Loucy (cell line): ENCODE results near the gene DNMBP.

ENCODE experiments used
- H2AFZ ChIP-seq: fragments of 200-600 bp; sonication (generic); 2 replicates; pipeline ENCODE4 v1.6.0; 2016; ENCODE audit warnings: antibody characterized with exemption, mild to moderate bottlenecking, low read length, moderate library complexity
- H3F3A ChIP-seq: fragments of 200-600 bp; 2 replicates; pipeline ENCODE4 v1.6.0; 2016; ENCODE audit warnings: antibody characterized with exemption, low read depth, mild to moderate bottlenecking
- H3K27me3 ChIP-seq: fragments of 200-600 bp; sonication (generic); 2 replicates; pipeline ENCODE4 v1.6.1; 2014; ENCODE audit warnings: low read length, mild to moderate bottlenecking; ENCODE audit not compliant: insufficient read depth, poor library complexity, severe bottlenecking
- H3K36me3 ChIP-seq: fragments of 200-600 bp; sonication (generic); 2 replicates; pipeline ENCODE4 v1.6.1; 2016; ENCODE audit warnings: low read length; ENCODE audit not compliant: insufficient read depth
- H3K4me1 ChIP-seq: fragments of 200-600 bp; sonication (generic); 2 replicates; pipeline ENCODE4 v1.5.1; 2014; ENCODE audit warnings: low read length, mild to moderate bottlenecking; ENCODE audit not compliant: insufficient read depth, poor library complexity, severe bottlenecking
- H3K4me2 ChIP-seq: fragments of 200-600 bp; sonication (generic); 2 replicates; pipeline ENCODE4 v1.6.0; 2014; ENCODE audit warnings: antibody characterized with exemption, low read length, low read depth, mild to moderate bottlenecking; ENCODE audit not compliant: poor library complexity, severe bottlenecking
- H3K4me3 ChIP-seq: fragments of 200-600 bp; sonication (generic); 2 replicates; pipeline ENCODE4 v1.5.1; 2014; ENCODE audit warnings: low read length, mild to moderate bottlenecking, mixed read lengths; ENCODE audit not compliant: poor library complexity, severe bottlenecking
- H3K79me2 ChIP-seq: fragments of 200-600 bp; sonication (generic); 2 replicates; pipeline ENCODE4 v1.6.1; 2014; ENCODE audit warnings: low read length; ENCODE audit not compliant: insufficient read depth
- H3K9ac ChIP-seq: fragments of 200-600 bp; sonication (generic); 2 replicates; pipeline ENCODE4 v1.6.0; 2014; ENCODE audit warnings: mild to moderate bottlenecking, low read depth, low read length, moderate library complexity; ENCODE audit not compliant: poor library complexity, severe bottlenecking
- H3K9me2 ChIP-seq: fragments of 200-600 bp; sonication (generic); replicated peaks from 2 replicates; pipeline ENCODE4 v1.6.1; 2016; ENCODE audit warnings: low read depth, low read length, mixed read lengths
- H3K9me3 ChIP-seq: fragments of 200-600 bp; sonication (generic); 2 replicates; pipeline ENCODE4 v1.6.1; 2014; ENCODE audit warnings: mild to moderate bottlenecking, antibody characterized with exemption, low read length, low read depth; ENCODE audit not compliant: insufficient read depth
- H4K20me1 ChIP-seq: fragments of 200-600 bp; sonication (generic); 2 replicates; pipeline ENCODE4 v1.6.0; 2014; ENCODE audit warnings: antibody characterized with exemption, low read length, mild to moderate bottlenecking; ENCODE audit not compliant: insufficient read depth, poor library complexity, severe bottlenecking
- CTCF ChIP-seq: fragments of 200-600 bp; sonication (generic); conservative IDR thresholded peaks from 2 replicates; pipeline ENCODE4 v1.5.1; 2014; ENCODE audit warnings: mild to moderate bottlenecking, antibody characterized with exemption, low read length
- EZH2phosphoT487 ChIP-seq: fragments of 200-600 bp; IDR thresholded peaks from 2 replicates; pipeline ENCODE4 v1.6.1; 2018; ENCODE audit warnings: antibody characterized with exemption, mild to moderate bottlenecking, moderate library complexity, borderline replicate concordance

The DNMBP gene

GRCh38 chr10:99836711-99837110 is 173.0 kb downstream of the DNMBP start:
- no peaks in the 10 kb centered on the region for H3K9me3 ChIP-seq
- no peaks in the 10 kb centered on the region for H3K27me3 ChIP-seq
- no peak overlapping the region for H2AFZ ChIP-seq
- H4K20me1 ChIP-seq, result no peaks in the 10 kb centered on the region
- no peaks in the 10 kb centered on the region for H3K36me3 ChIP-seq
- H3K9me2 ChIP-seq, result no peaks in the 10 kb centered on the region
- no peak overlapping the region for H3K9ac ChIP-seq
- no peak overlapping the region for H3K4me2 ChIP-seq
- TF ChIP-seq EZH2phosphoT487 (no peak), CTCF (no peak)
- no peaks in the 10 kb centered on the region for H3K79me2 ChIP-seq
- no peaks in the 10 kb centered on the region for H3F3A ChIP-seq
- H3K4me1 ChIP-seq, result peaks cover 4% of the 10 kb centered on the region
- H3K4me3 ChIP-seq, result no peak overlapping the region

GRCh38 chr10:99835947-99836346 is 173.8 kb downstream of the DNMBP start:
- Histone ChIP-seq H3K9ac (no peak overlapping the region), H4K20me1 (no peaks in the 10 kb centered on the region), H3K9me2 (no peaks in the 10 kb centered on the region), H3K27me3 (no peaks in the 10 kb centered on the region), H3K79me2 (no peaks in the 10 kb centered on the region), H3F3A (no peaks in the 10 kb centered on the region), H3K4me2 (no peak overlapping the region), H2AFZ (no peak overlapping the region), H3K9me3 (no peaks in the 10 kb centered on the region), H3K4me1 (peaks cover 4% of the 10 kb centered on the region), H3K4me3 (no peak overlapping the region), H3K36me3 (no peaks in the 10 kb centered on the region)
- TF ChIP-seq CTCF (no peak), EZH2phosphoT487 (no peak)

- Histone ChIP-seq H3F3A (no peaks in the 10 kb centered on the region), H3K4me2 (no peak overlapping the region), H3K4me3 (no peak overlapping the region), H4K20me1 (no peaks in the 10 kb centered on the region), H2AFZ (no peak overlapping the region), H3K9ac (no peak overlapping the region), H3K9me2 (no peaks in the 10 kb centered on the region), H3K36me3 (no peaks in the 10 kb centered on the region), H3K9me3 (no peaks in the 10 kb centered on the region), H3K79me2 (no peaks in the 10 kb centered on the region), H3K27me3 (no peaks in the 10 kb centered on the region), H3K4me1 (peaks cover 4% of the 10 kb centered on the region)
- TF ChIP-seq EZH2phosphoT487 (no peak), CTCF (no peak)
These were observed 175.3 kb downstream of the DNMBP start for GRCh38 chr10:99834410-99834809.
